Gastrocnemius medialis (tissue), 4 donors: ENCODE results near the gene CFAP92. TPM values are rescaled to one million over a fixed set of nuclear protein-coding genes. Genes with fewer than 3 reads are reported as not detected.
"Not testable (repeated sequence)": the region's sequence is repeated elsewhere in the genome, so short reads cannot be mapped to it uniquely, and the experiment has no call there.

Source experiments
- ATAC-seq, 2 donors: fragments of 150-250 bp; one replicate each; pipeline ENCODE4 v1.9.1; 2016
- DNase-seq, 2 donors: peaks; one replicate each; pipeline ENCODE4 v3.0.0-alpha.2; 2019
- H3K27ac ChIP-seq, 4 donors: fragments of 200-600 bp; sonication (generic); 1 replicate in 1 of 4; 2 replicates in 3 of 4; pipeline ENCODE4 v1.5.1; 2016 to 2018; ENCODE audit warnings: mild to moderate bottlenecking in 2 of 4, moderate library complexity in 1 of 4
- H3K27me3 ChIP-seq, 3 donors: fragments of 200-600 bp; sonication (generic) in 2 of 3; 1 replicate in 1 of 3; 2 replicates in 2 of 3; pipeline versions ENCODE4 v1.5.1 to v1.6.0; 2016 to 2019; ENCODE audit warnings: mild to moderate bottlenecking in 1 of 3, moderate library complexity in 1 of 3
- H3K36me3 ChIP-seq, 2 donors: fragments of 200-600 bp; sonication (generic) in 1 of 2; one replicate each; pipeline ENCODE4 v1.5.1; 2017 to 2018
- H3K4me1 ChIP-seq, 2 donors: fragments of 200-600 bp; sonication (generic) in 1 of 2; one replicate each; pipeline ENCODE4 v1.5.1; 2016 to 2017; ENCODE audit warnings: mild to moderate bottlenecking in 2 of 2
- H3K4me3 ChIP-seq, 4 donors: fragments of 200-600 bp; sonication (generic) in 3 of 4; 1 replicate in 1 of 4; 2 replicates in 3 of 4; pipeline ENCODE4 v1.5.1; 2016 to 2019; ENCODE audit warnings: mild to moderate bottlenecking in 2 of 4
- H3K9me3 ChIP-seq, 3 donors: fragments of 200-600 bp; sonication (generic) in 2 of 3; 1 replicate in 1 of 3; 2 replicates in 2 of 3; pipeline ENCODE4 v1.5.1; 2016 to 2019
- POLR2A ChIP-seq, 2 donors: fragments of 450-650 bp; IDR thresholded peaks; one replicate each; pipeline ENCODE4 v1.6.1; 2017; ENCODE audit warnings: antibody characterized with exemption in 2 of 2, mild to moderate bottlenecking in 2 of 2, moderate library complexity in 2 of 2
- in situ Hi-C, 4 donors: fragments of 200-750 bp; cut with MboI; loops; one replicate each; pipeline versions ENCODE4 v1.15.0 to v1.8.0; 2017; ENCODE audit warnings: low sequenced_read_pairs in 4 of 4
- intact Hi-C: fragments of 100-400 bp; cut with DNase I; formaldehyde crosslinking; loops from one replicate; pipeline ENCODE4 v1.15.1; 2023; ENCODE audit warnings: low total_unique reads
- total RNA-seq, 4 donors: library from RNA; depleted of rRNA; stranded (reverse); fragments of >200 nt; gene quantifications; one replicate each; pipeline versions ENCODE4 v1.1.0 to v1.2.3, GENCODE V29; 2016
- TF ChIP-seq, protein P1 (sequence below), 5 experiments: fragments of 450-650 bp in 3 of 5; fragments of 200-600 bp in 2 of 5; sonication (generic) in 2 of 5; IDR thresholded peaks in 4 of 5; conservative IDR thresholded peaks in 1 of 5; 1 replicate in 4 of 5; 2 replicates in 1 of 5; pipeline ENCODE4 v1.5.1; 2016 to 2019; ENCODE audit warnings: antibody characterized with exemption in 5 of 5, mild to moderate bottlenecking in 3 of 5, moderate library complexity in 3 of 5

Gene CFAP92
- total RNA-seq, 4 donors from 2014 or later, result 0.07 to 0.34 (median 0.20) TPM; not detected in 1

DNA sequence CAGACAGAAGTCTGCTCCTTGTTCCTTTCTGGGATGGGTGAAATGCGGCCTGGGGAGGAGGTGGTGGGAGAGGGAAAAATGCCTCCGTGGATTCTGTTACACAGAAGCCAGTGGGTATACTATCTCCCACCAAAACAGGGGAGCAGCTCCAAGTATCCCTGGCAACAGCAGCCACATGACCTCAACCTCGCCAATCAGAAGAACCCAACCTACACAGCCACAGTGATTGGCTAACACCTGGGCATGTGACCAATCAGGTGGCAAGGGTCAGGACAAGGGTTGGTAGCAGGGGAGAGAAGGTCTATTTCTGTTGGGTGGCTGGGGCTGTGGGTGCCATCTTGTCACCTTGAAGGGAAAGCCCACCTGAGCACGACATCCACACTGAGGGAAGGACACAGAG lies 123.5 kb downstream of the CFAP92 start:
- Histone ChIP-seq H3K27me3 (no peaks in the 10 kb centered on the region), H3K9me3 (no peaks in the 10 kb centered on the region), H3K27ac (no peak overlapping the region), H3K4me1 (peaks cover 13 to 20% of the 10 kb centered on the region in 2 donors), H3K4me3 (no peak overlapping the region), H3K36me3 (no peaks in the 10 kb centered on the region)
- DNase-seq, result no peak
- in situ Hi-C loops, result loop anchor here in 2 of 4 donors (10.0 to 25.0 kb wide), 2 partner anchors 183 to 186 kb away; no protein-coding TSS in a partner anchor
- TF ChIP-seq, protein P1, sequence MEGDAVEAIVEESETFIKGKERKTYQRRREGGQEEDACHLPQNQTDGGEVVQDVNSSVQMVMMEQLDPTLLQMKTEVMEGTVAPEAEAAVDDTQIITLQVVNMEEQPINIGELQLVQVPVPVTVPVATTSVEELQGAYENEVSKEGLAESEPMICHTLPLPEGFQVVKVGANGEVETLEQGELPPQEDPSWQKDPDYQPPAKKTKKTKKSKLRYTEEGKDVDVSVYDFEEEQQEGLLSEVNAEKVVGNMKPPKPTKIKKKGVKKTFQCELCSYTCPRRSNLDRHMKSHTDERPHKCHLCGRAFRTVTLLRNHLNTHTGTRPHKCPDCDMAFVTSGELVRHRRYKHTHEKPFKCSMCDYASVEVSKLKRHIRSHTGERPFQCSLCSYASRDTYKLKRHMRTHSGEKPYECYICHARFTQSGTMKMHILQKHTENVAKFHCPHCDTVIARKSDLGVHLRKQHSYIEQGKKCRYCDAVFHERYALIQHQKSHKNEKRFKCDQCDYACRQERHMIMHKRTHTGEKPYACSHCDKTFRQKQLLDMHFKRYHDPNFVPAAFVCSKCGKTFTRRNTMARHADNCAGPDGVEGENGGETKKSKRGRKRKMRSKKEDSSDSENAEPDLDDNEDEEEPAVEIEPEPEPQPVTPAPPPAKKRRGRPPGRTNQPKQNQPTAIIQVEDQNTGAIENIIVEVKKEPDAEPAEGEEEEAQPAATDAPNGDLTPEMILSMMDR (IDR thresholded peaks at IDR 0.05 in 4 of 5, conservative IDR thresholded peaks at IDR 0.05 in 1 of 5), result no peak
- no peak for TF ChIP-seq POLR2A (IDR thresholded peaks at IDR 0.05)
- intact Hi-C loops, result no loop called here
- no peak for ATAC-seq

DNA sequence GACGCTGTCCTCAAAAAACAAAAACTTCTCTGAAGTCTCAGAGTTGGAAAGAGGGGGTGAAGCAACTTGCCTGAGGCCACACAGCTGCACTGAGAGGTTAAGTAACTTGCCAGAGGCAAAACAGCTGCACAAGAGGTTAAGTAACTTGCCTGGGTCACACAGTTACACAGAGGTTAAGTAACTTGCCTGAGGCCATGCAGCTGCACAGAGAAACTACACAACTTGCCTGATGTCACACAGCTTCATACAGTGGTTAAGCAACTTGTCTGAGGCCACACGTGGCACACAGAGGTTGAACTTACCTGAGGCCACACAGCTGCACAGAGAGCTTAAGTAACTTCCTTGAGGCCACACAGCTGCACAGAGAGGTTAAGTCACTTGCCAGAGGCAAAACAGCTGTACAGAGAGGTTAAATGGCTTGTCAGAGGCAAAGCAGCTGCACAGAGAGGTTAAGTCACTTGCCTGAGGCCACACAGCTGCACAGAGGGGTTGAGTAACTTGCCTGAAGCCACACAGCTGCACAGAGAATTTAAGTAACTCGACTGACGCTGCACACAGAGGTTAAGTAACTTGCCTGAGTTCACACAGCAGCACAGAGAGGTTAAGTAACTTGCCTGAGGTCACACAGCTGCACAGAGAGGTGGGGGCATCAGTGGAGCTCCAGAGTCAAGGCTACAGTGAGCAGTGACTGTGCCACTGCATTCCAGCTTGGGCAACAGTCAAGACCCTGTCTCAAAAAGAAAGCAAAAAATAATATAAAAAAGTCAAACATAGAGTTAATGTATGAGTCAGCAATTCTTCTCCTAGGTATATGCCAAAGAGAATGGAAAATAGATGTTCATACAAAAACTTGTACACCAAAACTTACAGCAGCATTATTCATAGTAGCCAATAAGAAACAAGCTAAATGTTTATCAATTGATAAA lies 126.4 kb downstream of the CFAP92 start:
- TF ChIP-seq POLR2A (IDR thresholded peaks at IDR 0.05), result no peak
- TF ChIP-seq, protein P1 (IDR thresholded peaks at IDR 0.05 in 4 of 5, conservative IDR thresholded peaks at IDR 0.05 in 1 of 5), result no peak
- DNase-seq, result no peak
- intact Hi-C loops, result no loop called here

DNA sequence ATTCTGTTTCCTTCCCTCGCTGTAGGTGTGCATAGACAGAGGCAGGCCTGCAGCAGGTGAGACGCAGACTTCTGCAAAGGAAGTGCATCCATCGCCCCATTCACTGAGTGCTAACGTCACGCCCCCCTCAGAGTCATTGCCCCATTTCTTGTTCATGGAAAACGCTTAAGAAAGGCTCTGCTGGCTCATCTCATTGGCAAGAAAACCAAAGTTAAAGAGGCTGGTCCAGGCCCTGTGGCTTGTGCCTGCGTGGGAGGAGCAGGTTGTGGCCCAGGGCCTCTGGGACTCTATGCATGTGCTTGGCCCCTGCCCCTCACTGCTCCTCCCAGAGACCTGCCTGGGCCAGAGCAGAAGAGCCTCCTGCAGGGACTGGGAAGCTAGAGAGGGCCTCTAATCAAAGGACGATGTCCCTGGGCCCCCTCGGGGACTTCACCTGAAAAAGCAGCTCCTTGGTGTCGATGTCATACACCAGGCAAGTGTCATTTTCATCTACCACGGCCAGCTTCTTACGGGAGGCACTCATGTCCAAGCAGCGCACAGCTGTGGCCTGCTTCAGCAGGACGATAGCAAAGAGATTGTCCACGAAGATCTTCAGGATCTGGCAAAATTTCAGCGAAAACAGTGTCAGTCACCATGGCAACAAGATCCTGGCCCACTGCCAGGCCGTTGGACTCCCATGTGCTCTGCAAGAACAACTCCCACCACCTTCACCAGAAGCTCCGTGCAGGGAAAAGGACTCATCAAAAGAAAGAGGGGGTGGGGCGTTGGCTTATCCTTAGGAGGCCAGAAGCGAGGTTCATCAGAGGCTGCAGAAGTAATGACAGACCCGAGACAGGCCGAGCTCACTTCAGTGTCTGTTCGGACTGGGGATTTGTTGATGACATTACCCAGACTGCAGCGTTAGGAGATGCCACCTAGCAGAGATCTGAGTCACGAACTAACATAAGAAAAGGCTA lies 128.7 kb downstream of the CFAP92 start:
- H3K27me3 ChIP-seq, H3K4me3 ChIP-seq, H3K9me3 ChIP-seq, H3K4me1 ChIP-seq, DNase-seq, ATAC-seq, intact Hi-C loops, H3K36me3 ChIP-seq: not testable (repeated sequence)
- in situ Hi-C loops, result loop anchor here in 1 of 4 donors (25.0 kb wide), 1 partner anchor 178 kb away; no protein-coding TSS in a partner anchor
- H3K27ac ChIP-seq, result peak overlapping the region in 1 of 4 donors; percentile 13

More for the DNA sequence above, 126.4 kb downstream of the CFAP92 start:
- Histone ChIP-seq H3K4me3 (no peak overlapping the region), H3K27me3 (no peaks in the 10 kb centered on the region), H3K36me3 (no peaks in the 10 kb centered on the region), H3K27ac (no peak overlapping the region), H3K4me1 (peaks cover 8 to 9% of the 10 kb centered on the region in 2 donors), H3K9me3 (no peaks in the 10 kb centered on the region)
- ATAC-seq, result no peak
- in situ Hi-C loops, result loop anchor here in 1 of 4 donors (25.0 kb wide), 1 partner anchor 180 kb away; no protein-coding TSS in a partner anchor

DNA sequence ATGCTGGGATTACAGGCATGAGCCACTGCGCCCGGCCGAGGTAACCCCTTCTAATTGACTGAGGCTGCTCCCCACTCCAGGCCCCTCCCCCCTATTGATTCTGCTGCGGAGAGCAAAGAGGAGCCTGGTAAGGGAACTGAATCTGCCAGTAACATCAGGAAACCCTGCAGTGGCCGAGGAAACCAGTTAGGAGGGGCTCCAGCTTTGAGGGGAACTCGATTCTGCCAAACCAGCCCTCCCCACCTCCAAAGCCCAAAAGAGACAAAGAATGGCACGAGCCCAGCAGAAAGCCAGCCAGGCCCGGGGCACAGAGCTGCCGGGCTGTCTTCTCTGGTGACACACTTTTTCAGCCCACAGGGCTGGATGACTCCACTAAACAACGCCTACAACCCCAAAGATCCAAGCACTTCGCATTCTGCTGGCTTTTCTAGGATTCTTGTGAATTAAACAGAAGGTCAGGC lies 129.5 kb downstream of the CFAP92 start:
- DNase-seq (no peak), ATAC-seq (peak in 1 of 2 donors; percentile 29)
- Histone ChIP-seq H3K9me3 (no peaks in the 10 kb centered on the region), H3K4me3 (no peak overlapping the region), H3K27me3 (no peaks in the 10 kb centered on the region), H3K27ac (peak overlapping the region in 1 of 4 donors; percentile 13), H3K4me1 (peaks cover 8 to 9% of the 10 kb centered on the region in 2 donors), H3K36me3 (no peaks in the 10 kb centered on the region)
- TF ChIP-seq, protein P1 (IDR thresholded peaks at IDR 0.05 in 4 of 5, conservative IDR thresholded peaks at IDR 0.05 in 1 of 5), result no peak
- TF ChIP-seq POLR2A (IDR thresholded peaks at IDR 0.05), result no peak
- in situ Hi-C loops, result loop anchor here in 1 of 4 donors (25.0 kb wide), 1 partner anchor 177 kb away; no protein-coding TSS in a partner anchor
- intact Hi-C loops, result no loop called here
